Fibroblast of the aortic adventitia (primary cell): ENCODE measurements around the gene CCL5. TPM values are rescaled to one million over a fixed set of nuclear protein-coding genes. Genes with fewer than 3 reads are reported as not detected.

Experiments
- DNase-seq: peaks from one replicate; pipeline ENCODE4 v3.0.0-alpha.2; 2010; ENCODE audit warnings: low read depth
- H3K4me3 ChIP-seq: 2 replicates; pipeline ENCODE4 v1.5.1; 2011; ENCODE audit warnings: low read depth, mild to moderate bottlenecking, control low read depth, low read length, moderate library complexity
- total RNA-seq: library from RNA; depleted of rRNA; stranded (reverse); fragments of >200 nt; gene quantifications from 2 replicates; pipeline ENCODE4 v1.2.3, GENCODE V29; 2012; ENCODE audit warnings: low replicate concordance
- TF ChIP-seq, protein P1 (sequence below): IDR thresholded peaks from 2 replicates; pipeline ENCODE4 v1.5.1; 2011; ENCODE audit warnings: mild to moderate bottlenecking, low read length, control low read depth, inconsistent platforms; ENCODE audit not compliant: insufficient read depth

The CCL5 gene
- total RNA-seq, 1 donor = not detected

DNA sequence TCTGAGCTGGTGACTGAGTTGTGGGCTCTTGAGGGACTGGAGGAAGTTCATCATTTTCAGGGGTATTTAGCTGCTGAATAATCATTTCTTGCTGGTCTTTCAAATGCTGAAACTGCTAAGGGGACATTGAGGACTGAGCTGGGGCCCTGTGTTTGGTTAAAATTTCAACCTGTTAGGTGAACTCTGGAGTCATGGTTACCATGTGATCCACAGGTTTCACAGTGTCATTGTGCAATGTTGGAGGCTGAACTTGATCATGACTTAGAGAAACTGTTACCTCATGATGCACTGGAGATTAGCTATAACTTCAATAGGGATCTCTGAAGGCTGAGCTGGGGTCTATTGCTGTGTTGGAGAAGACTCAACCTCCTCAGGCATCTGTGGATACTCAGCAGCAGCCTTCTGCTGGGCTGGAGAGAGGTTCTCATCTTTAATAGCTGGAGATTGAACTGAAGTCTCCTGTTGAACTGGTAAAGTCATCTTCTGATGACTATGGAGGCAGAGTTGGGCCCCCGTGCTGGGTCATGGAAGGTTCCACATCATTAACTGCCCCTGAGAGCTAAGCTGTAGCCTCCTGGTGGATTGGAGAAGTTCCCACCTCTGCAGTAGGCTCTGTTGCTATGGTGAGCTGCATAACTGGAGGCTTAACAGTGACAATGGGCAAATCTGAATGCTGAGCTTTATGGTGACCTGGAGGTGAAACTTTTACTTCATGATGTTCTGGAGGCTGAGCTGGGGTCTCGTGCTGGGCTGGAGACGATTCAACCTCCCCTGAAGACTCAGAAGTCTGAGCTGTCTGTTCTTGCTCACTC, 35.2 kb upstream of the CCL5 start:
- no peak for DNase-seq
- TF ChIP-seq, protein P1, sequence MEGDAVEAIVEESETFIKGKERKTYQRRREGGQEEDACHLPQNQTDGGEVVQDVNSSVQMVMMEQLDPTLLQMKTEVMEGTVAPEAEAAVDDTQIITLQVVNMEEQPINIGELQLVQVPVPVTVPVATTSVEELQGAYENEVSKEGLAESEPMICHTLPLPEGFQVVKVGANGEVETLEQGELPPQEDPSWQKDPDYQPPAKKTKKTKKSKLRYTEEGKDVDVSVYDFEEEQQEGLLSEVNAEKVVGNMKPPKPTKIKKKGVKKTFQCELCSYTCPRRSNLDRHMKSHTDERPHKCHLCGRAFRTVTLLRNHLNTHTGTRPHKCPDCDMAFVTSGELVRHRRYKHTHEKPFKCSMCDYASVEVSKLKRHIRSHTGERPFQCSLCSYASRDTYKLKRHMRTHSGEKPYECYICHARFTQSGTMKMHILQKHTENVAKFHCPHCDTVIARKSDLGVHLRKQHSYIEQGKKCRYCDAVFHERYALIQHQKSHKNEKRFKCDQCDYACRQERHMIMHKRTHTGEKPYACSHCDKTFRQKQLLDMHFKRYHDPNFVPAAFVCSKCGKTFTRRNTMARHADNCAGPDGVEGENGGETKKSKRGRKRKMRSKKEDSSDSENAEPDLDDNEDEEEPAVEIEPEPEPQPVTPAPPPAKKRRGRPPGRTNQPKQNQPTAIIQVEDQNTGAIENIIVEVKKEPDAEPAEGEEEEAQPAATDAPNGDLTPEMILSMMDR = no peak
- H3K4me3 ChIP-seq = no peak overlapping the region

DNA sequence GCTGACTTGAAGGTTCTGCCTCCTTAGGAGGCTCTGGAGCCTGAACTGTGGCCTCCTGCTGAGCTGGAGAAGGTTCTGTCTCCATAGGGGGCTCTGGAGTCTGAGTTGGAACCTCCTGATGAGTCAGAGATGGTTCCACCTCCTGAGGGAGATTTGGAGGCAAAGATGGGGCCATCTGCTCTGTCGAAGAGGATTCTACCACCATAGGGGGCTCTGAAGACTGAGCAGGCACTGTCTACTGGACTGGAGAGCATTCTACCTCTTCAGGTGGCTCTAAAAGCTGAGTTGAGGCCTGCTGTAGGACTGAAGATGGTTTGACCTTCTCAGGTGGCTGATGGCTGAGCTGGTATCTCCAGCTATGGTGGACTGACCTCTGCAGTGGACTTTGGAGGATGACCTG, 34.2 kb upstream of the CCL5 start:
- H3K4me3 ChIP-seq = no peak overlapping the region
- no peak for DNase-seq
- TF ChIP-seq, protein P1 = no peak

DNA sequence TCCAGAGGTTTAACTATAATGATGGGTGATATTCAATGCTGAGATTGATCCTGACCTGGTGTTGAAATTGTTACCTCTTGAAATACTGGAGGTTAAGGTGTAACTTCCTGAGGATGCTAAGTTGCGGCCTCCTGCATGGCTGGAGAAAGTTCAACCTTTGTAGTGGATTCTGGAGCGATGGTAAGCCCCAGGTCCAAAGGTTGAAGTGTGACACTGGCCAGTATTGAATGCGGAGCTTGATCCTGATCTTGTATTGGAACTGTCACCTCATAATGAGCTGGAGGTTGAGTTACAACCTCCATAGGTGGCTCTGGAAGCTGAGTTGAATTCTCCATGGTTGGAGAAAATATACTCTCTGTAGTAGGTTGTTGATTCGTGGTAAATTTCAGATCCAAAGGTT, 33.4 kb upstream of the CCL5 start:
- TF ChIP-seq, protein P1 = no peak
- no peak overlapping the region for H3K4me3 ChIP-seq
- no peak for DNase-seq

DNA sequence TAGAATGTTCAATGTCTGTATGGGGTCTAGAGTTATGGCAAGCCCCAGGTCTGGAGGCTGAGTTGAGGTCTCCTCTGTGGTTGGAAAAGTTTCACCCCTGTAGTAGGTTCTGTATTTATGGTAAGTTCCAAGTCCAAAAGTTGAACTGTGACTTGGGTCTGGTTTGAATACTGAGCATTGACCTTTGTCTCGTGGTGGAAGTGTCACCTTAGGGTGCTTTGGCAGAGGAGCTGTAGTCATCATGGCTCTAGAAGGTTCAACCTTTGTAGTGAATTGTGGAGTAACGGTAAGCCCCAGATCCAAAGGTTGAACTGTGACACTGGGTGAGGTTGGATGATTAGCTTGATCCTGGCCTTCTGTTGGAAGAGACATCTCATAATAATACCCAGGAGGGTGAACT, 32.8 kb upstream of the CCL5 start:
- no peak overlapping the region for H3K4me3 ChIP-seq
- TF ChIP-seq, protein P1 = no peak

DNA sequence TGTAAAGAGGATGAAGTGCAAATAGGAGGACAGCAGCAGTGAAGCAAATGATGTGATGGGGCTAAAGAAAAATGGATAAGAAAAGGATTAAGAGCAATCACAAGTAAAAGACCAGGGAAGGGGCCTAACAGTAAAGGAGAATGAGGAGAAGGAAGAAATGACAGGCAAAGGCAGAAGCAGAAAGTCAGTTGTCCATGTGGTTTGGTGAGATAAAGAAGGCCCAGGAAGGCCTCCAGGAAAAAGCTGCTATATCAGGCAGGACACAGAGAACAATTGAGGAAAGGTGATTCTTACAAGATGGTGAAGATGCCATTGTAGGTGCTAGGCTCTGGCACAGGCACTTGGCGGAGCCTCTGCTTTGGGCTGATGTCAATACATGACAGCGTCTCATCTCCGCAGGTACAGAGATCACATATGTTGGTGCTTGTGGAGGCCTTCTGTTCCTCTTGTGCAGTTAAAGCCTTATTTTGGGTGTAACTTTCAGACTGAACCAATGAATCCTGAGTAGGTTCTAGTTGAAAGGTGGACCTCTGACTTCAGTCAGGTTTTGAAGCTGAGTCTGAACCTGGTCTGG, 32.3 kb upstream of the CCL5 start:
- H3K4me3 ChIP-seq = no peak overlapping the region
- TF ChIP-seq, protein P1 = no peak
- DNase-seq = no peak

More for the DNA sequence above, 32.8 kb upstream of the CCL5 start:
- DNase-seq = no peak

DNA sequence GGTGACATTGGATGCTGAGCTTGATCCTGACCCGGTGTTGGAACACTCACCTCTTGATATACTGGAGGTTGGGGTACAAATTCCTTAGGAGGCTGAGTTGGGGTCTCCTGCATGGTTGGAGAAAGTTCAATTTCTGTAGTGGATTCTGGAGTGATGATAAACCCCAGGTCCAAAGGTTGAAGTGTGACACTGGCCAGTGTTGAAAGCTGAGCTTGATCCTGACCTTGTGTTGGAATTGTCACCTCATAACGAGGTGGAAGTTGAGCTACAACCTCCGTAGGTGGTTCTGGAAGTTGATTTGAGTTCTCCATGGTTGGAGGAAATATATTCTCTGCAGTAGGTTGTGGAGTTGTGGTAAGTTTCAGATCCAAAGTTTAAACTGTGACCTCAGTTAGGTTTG, 29.2 kb upstream of the CCL5 start:
- TF ChIP-seq, protein P1 = no peak
- DNase-seq = no peak
- no peak overlapping the region for H3K4me3 ChIP-seq
